ENCODE results near the gene TRAF3. TPM values are rescaled to one million over a fixed set of nuclear protein-coding genes. Genes with fewer than 3 reads are reported as not detected.

TRAF3 gene
- total and polyA plus RNA-seq, 4 donors: 2.1 to 12.0 (median 5.2) TPM

GRCh38 chr14:102943454-102943853 lies 166.2 kb downstream of the TRAF3 start:
- Histone ChIP-seq H3K27me3 (ENCODE audit: control insufficient read depth in 4 of 4, insufficient read depth in 4 of 4, low read length in 3 of 4) (no peaks in the 10 kb centered on the region), H3K27ac (ENCODE audit: low read depth in 1 of 2, low read length in 2 of 2) (no peak overlapping the region), H3K4me1 (ENCODE audit: control insufficient read depth in 4 of 4, insufficient read depth in 4 of 4, low read length in 3 of 4) (peaks cover 3 to 18% (median 13%) of the 10 kb centered on the region in 4 donors), H3K9me3 (ENCODE audit: control insufficient read depth in 4 of 4, low read length in 3 of 4) (no peaks in the 10 kb centered on the region), H3K36me3 (ENCODE audit: control insufficient read depth in 4 of 4, insufficient read depth in 3 of 4, low read depth in 1 of 4, low read length in 3 of 4) (peaks cover 14 to 62% (median 32%) of the 10 kb centered on the region in 4 donors), H3K9ac (ENCODE audit: low read depth in 1 of 2, low read length in 2 of 2) (no peak overlapping the region), H3K4me3 (ENCODE audit: low read depth in 1 of 3, low read length in 3 of 3) (no peak overlapping the region)
- no peak for TF ChIP-seq SP1 (IDR thresholded peaks at IDR 0.05)
- no peak for TF ChIP-seq EGR1 (IDR thresholded peaks at IDR 0.05; ENCODE audit: low read depth in 2 of 2)
- no peak for TF ChIP-seq GABPA (IDR thresholded peaks at IDR 0.05 in 1 of 2, conservative IDR thresholded peaks at IDR 0.05 in 1 of 2)
- TF ChIP-seq YY1 (IDR thresholded peaks at IDR 0.05): no peak
- no peak for TF ChIP-seq TAF1 (conservative IDR thresholded peaks at IDR 0.05)
- TF ChIP-seq HNF4A (conservative IDR thresholded peaks at IDR 0.05): no peak
- TF ChIP-seq RAD21 (IDR thresholded peaks at IDR 0.05): no peak
- TF ChIP-seq, protein P1, sequence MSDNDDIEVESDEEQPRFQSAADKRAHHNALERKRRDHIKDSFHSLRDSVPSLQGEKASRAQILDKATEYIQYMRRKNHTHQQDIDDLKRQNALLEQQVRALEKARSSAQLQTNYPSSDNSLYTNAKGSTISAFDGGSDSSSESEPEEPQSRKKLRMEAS (IDR thresholded peaks at IDR 0.05): no peak
- TF ChIP-seq FOXA1 (IDR thresholded peaks at IDR 0.05): no peak
- no peak for TF ChIP-seq FOXA2 (IDR thresholded peaks at IDR 0.05)
- no peak for TF ChIP-seq RXRA (IDR thresholded peaks at IDR 0.05)
- TF ChIP-seq, protein P2, sequence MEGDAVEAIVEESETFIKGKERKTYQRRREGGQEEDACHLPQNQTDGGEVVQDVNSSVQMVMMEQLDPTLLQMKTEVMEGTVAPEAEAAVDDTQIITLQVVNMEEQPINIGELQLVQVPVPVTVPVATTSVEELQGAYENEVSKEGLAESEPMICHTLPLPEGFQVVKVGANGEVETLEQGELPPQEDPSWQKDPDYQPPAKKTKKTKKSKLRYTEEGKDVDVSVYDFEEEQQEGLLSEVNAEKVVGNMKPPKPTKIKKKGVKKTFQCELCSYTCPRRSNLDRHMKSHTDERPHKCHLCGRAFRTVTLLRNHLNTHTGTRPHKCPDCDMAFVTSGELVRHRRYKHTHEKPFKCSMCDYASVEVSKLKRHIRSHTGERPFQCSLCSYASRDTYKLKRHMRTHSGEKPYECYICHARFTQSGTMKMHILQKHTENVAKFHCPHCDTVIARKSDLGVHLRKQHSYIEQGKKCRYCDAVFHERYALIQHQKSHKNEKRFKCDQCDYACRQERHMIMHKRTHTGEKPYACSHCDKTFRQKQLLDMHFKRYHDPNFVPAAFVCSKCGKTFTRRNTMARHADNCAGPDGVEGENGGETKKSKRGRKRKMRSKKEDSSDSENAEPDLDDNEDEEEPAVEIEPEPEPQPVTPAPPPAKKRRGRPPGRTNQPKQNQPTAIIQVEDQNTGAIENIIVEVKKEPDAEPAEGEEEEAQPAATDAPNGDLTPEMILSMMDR (IDR thresholded peaks at IDR 0.05; ENCODE audit: low read depth, low read length, missing input control): no peak
- TF ChIP-seq, protein P3, sequence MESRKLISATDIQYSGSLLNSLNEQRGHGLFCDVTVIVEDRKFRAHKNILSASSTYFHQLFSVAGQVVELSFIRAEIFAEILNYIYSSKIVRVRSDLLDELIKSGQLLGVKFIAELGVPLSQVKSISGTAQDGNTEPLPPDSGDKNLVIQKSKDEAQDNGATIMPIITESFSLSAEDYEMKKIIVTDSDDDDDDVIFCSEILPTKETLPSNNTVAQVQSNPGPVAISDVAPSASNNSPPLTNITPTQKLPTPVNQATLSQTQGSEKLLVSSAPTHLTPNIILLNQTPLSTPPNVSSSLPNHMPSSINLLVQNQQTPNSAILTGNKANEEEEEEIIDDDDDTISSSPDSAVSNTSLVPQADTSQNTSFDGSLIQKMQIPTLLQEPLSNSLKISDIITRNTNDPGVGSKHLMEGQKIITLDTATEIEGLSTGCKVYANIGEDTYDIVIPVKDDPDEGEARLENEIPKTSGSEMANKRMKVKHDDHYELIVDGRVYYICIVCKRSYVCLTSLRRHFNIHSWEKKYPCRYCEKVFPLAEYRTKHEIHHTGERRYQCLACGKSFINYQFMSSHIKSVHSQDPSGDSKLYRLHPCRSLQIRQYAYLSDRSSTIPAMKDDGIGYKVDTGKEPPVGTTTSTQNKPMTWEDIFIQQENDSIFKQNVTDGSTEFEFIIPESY (IDR thresholded peaks at IDR 0.05): no peak
- TF ChIP-seq NR2F2 (IDR thresholded peaks at IDR 0.05): no peak
- TF ChIP-seq JUND (IDR thresholded peaks at IDR 0.05): no peak
- no peak for TF ChIP-seq HNF4G (IDR thresholded peaks at IDR 0.05)
- TF ChIP-seq, protein P4, sequence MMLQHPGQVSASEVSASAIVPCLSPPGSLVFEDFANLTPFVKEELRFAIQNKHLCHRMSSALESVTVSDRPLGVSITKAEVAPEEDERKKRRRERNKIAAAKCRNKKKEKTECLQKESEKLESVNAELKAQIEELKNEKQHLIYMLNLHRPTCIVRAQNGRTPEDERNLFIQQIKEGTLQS (IDR thresholded peaks at IDR 0.05): no peak
- TF ChIP-seq REST (IDR thresholded peaks at IDR 0.05): no peak
- WGBS: 93% methylated on average over 16 of the region's 16 CpGs
- DNase-seq (ENCODE audit: low spot score): no peak

Measured in liver (tissue), 9 donors.